Activated effector memory CD4-positive, alpha-beta T cell treated with Interleukin-2 at 50 U/mL for 16 hours (primary cell): ENCODE measurements around the gene MEIG1.
"Not testable (repeated sequence)": the region's sequence is repeated elsewhere in the genome, so short reads cannot be mapped to it uniquely, and the experiment has no call there.

Experiments used
- DNase-seq: peaks from one replicate; pipeline ENCODE4 v3.0.0-alpha.2; 2020

MEIG1 gene

DNA sequence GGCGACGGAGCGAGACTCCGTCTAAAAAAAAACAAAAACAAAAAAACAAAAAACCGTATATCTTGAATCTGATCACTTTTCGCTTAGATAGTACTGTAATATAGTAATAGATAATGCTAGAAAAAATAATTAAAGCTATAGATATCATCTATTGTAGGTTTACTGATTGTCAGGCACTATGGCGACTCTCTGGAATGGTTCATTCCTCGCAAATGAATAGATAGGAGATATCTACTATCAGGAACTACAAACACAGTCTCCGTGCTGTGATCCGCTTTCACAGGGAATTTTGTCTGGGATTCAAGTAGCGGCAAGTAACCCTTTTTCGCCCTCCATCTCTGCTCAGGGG, 342 bp upstream of the MEIG1 start:
- DNase-seq: no peak

DNA sequence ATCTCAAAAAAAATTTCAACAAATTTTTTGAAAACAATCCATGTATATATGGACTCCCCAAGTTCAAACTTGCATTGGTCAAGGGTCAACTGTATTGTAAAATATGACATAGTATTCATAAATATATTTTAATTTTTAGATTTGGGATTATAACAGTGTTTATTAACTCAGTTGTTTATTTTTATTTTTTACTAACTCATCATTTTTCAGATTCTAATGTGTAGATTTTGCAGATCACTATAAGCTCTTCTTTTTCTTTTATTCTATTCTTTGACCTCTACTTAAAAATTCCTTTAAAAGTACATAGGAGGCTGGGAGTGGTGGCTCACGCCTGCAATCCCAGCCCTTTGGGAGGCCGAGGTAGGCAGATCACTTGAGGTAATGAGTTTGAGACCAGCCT, 8.7 kb downstream of the MEIG1 start:
- DNase-seq: no peak

DNA sequence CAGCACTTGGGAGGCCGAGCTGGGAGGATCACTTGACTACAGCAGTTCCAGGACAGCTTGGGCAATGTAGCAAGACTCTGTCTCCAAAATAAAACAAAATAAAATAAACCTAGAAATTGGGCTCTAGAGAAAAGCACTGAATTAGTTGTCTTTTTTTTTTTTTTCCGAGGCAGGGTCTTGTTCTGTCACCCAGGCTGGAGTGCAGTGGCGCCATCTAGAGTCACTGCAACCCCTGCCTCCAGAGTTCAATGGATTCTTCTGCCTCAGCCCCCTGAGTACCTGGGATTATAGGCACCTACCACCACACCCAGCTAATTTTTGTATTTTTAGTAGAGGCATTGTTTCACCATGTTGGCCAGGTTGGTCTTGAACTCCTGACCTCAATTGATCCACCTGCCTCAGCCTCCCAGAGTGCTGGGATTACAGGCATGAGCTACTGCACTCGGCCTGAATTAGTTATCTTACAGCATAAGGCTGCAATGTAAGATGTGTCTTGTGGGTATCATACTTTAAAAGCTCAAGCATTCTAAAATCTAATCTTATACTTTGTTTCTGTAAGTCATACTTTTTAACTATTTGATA, 12.8 kb downstream of the MEIG1 start:
- DNase-seq: peak; percentile 33

DNA sequence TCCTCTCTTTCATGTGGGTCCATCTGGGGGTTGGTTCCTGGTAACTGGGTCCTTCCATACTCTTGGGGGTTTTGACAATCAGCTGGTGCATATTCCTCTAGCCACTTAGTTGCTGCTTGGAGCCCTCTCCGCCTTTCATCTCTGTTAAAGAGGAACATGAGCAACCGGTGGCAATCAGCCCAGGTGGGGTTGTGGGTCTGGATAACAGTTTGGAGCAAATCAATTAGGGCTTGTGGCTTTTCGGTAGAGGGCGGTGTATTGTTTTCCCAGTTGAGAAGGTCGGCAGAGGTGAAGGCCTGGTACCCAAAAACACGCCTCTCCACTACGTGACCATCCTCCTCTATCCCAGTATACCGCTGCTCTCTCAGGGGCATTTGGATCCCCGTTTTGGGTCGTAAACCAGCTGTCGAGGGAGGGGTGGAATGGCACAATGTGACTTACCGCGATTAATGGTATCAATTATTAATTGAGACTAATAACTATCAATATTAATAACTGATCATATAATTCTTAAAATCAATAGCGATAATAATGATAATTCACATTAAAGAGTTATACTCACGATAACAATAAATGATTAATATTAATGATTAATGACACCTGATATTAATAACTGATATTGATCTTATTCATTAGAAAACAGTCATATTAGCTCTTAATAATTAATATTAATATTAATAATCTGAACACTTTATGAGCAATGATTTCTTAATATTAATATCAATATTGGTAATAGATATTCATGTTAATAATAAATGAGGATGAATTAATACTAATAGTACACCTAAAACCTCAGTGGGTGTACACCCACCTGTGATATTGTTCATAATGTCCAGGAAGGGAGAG, 15.2 kb downstream of the MEIG1 start:
- DNase-seq: not testable (repeated sequence)

DNA sequence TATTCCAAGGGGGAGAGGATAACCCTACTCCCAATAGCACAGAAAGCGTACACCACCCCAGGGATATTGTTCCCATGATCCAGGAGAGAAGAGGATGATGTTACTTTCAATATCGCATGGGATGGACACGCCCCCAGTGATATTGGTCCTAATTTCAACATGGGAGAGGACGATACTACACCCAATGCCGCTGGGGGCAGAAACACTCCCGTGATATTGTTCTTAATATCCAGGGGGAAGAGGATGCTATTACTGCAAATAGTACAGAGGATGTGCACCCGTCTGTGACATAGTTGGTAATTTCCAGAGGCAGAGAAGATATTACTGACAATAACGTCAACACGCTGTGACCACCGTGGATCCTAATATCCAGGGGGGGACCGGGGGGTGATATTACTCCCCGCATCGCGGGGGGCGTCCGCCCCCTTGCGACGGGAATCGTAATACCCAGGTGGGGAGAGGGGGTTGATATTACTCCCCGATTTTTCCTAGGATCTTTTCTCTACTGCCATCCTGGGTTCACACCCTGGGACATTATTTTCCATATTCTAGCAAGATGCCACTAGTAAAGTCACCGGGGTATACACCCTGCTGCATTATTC, 16.6 kb downstream of the MEIG1 start:
- DNase-seq: no peak

DNA sequence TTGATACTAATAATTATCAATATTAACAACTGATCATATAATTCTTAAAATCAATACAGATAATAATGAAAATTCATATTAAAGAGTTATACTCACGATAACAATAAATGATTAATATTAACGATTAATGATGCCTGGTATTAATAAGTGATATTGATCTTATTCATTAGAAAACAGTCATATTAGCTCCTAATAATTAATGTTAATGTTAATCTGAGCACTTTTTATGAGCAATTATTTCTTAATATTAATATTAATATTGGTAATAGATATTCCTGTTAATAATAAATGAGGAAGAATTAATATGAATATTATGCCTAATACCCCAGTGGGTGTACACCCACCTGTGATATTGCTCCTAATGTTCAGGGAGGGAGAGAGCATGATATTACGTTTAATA, 23.6 kb downstream of the MEIG1 start:
- DNase-seq: no peak

DNA sequence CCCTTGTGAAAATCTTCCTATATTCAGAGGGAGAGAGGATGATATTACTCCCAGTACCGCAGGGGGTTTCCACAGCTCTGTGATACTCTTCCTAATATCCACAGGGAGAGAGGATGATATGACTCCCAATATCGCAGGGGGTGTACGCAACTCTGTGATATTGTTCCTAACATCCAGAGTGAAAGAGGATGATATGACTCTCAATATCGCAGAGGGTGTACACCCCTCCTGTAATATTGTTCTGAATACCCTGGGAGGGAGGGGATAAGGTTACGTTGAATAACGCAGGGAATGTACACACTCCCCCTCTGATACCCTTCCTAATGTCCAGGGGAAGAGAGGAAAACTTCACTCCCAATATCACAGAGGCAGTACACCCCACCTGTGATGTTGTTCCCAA, 30.4 kb downstream of the MEIG1 start:
- not testable (repeated sequence) for DNase-seq

DNA sequence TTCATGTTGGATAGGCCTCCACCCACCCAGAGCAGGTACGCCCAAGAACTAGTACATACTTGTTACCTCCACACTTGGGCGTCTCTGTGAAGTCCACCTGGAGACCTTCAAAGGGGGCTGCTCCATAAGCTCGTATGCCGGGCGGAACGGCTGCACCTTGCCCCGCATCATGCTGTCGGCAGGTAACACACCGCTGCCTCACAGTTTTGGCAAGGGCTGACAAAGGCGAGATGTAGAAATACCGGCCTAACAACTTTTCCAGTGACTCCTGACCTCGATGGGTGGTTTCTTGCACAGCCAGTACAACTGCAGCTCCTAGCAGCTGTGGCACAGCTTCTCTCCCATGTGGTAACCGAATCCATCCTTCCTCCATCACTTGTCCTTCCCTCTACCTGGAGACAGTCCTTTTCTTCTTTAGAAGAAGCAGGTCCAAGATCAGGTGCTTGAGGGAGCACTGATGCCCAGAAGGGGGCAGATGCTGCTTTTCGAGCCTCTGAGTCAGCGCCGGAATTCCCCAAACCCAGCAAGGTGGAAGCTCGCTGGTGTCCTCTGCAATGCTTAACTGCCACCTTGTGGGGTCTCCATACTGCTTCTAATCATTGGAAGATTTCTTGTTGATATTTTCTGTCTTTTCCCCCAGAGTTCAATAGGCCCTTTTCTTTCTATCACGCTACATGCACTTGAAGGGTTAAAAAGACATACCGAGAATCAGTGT, 32.0 kb downstream of the MEIG1 start:
- peak; percentile 13 for DNase-seq

DNA sequence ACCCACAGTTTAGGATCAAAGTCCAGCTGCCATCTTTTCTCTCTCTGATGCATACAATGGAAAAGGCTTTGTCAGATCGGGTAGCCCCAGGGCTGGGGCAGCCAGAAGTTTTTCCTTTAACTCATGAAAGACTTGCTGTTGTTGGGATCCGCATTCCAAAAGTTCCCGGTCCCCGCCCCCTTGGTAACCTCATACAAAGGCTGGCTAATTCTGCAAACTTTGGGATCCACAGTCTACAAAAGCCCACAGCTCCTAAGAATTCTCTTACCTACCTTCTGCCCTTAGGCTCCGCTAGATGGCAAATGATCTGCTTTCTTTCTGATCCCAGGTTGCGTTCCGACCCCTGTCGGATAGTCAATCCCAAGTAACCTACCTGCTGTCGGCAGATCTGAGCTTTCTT, 33.1 kb downstream of the MEIG1 start:
- not testable (repeated sequence) for DNase-seq

DNA sequence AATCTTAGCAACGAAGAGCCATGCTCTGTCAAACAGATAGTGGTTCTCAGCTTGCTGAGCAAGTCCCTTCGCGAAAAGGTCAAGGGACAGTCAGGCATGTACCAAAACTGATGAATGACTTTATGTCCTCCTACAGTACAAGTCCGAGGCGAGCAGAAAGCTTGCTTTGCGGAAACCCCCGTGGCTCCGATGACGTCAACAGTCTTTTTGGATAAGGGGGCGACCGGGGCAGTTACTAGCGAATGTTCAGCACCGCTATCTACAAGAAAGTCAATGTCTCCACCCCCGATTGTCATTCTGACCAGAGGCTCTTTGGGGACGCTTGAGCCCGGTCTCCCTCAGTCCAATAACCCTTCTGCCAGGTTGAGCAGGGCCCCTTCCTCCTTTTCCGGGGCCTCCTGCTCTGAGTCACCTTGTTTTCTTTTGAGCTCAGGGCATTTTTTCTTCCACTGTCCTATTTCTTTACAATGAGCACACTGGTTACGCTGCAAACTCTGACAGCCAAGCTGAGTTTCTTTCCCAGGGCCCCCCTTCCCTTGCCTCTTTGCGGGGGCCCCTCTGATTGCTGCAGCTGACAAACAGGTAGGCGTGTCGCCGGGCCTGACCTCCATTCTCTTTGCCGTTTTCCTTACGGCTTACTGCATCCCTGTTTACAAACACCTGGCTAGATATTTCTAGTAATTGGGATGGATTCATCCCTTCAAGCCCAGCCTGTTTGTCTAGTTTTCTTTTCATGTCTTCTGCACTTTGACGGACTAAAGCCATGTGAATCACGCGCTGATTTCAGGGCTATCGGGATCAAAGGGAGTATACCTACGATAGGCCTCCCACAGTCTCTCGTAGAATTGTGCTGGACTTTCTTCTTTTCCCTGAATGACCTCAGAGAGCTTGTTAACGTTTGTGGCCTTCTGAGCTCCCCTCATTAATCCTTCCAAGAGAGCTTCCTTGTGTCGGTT, 34.6 kb downstream of the MEIG1 start:
- DNase-seq: not testable (repeated sequence)

DNA sequence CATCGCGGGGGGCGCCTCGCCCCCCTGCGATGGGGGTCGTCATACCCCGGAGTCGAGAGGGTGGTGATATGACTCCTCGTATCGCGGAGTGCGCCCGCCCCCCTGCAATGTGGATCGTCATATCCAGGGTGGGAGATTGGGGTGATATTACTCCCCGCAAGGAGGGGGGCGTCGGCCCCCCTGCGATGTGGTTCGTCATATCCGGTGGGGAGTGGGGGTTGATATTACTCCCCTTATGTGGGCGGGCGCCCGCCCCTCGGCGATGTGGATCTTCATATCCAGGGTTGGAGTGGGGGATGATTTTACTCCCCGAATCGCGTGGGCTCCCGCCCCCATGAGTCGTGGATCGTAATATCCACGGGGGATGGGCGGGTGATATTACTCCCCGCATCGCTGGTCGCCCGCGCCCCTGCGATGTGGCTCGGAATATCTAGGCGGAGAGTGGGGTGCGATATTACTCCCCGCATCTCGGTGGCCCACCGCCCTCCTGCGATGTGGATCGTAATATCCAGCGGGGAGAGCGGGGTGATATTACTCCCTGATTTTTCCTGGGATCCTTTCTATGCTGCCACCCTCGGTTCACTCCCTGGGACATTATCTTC, 36.9 kb downstream of the MEIG1 start:
- no peak for DNase-seq

DNA sequence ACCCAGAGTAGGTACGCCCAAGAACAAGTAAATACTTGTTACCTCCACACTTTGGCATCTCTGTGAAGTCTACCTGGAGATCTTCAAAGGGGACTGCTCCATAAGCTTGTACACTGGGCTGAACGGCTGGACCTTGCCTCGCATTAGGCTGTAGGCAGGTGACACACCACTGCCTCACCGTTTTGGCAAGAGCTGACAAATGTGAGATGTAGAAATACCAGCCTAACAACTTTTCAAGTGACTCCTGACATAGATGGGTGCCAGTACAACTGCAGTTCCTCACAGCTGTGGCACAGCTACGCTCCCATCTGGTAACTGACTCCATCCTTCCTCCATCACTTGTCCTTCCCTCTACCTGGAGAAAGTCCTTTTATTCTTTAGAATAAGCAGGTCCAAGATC, 54.3 kb downstream of the MEIG1 start:
- DNase-seq: not testable (repeated sequence)

DNA sequence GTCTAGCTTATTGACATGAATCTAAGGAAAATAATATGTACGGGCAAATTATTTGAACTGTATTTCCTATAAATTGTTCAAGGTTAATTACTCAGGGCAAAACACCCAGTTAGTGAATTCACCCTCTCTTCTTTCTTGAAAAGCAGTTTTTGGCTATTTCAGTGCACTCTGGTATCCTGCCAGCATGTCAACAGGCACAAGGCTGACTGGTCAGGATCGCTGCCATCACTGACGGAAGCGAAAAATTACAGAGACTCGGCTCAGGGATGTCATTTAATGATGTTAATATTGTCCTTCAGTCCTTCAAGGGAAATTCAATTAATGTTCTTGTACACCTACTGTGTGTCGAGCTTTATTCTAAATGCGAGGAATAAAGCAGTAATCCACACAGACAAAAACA, 56.3 kb downstream of the MEIG1 start:
- DNase-seq: no peak

DNA sequence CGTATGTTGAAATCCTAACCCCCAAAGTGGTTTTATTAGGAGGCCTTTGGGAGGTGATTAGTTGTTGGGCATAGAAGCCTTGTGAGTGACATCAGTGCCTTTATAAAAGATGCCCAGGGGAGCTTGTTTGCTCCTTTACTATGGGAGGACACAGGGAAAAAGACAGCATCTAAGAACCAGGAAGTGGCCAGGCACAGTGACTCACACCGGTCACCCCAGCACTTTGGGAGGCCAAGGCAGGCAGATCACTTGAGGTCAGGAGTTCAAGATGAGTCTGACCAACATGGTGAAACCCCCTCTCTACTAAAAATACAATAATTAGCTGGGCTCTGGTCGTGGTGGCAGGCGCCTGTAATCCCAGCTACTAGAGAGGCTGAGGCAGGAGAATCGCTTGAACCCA, 61.8 kb downstream of the MEIG1 start:
- not testable (repeated sequence) for DNase-seq
